Effector CD4-positive, alpha-beta T cell (primary cell): Measurements from ENCODE around the gene TESK1.

Source experiments
- DNase-seq: peaks from one replicate; pipeline ENCODE4 v3.0.0-alpha.2; 2020
- total RNA-seq: gene quantifications from one replicate; lab custom pipeline; 2026; lab: John Stamatoyannopoulos, UW

Gene TESK1, protein sequence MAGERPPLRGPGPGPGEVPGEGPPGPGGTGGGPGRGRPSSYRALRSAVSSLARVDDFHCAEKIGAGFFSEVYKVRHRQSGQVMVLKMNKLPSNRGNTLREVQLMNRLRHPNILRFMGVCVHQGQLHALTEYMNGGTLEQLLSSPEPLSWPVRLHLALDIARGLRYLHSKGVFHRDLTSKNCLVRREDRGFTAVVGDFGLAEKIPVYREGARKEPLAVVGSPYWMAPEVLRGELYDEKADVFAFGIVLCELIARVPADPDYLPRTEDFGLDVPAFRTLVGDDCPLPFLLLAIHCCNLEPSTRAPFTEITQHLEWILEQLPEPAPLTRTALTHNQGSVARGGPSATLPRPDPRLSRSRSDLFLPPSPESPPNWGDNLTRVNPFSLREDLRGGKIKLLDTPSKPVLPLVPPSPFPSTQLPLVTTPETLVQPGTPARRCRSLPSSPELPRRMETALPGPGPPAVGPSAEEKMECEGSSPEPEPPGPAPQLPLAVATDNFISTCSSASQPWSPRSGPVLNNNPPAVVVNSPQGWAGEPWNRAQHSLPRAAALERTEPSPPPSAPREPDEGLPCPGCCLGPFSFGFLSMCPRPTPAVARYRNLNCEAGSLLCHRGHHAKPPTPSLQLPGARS
- total RNA-seq = 34.0 reads per million, percentile 59 among the genes with 10 or more reads in this experiment

- DNase-seq = peak; percentile 72
Observed at GRCh38 chr9:35604578-35605350, at the start of gene TESK1. TESK1 (plus strand) TSS chr9:35605262; CDS start chr9:35605620, 358 bp downstream.

- DNase-seq = no peak
Observed at GRCh38 chr9:35555881-35556280, 49.2 kb upstream of the TESK1 start.

GRCh38 chr9:35556776-35557175, 48.3 kb upstream of the TESK1 start:
- DNase-seq = no peak

DNA sequence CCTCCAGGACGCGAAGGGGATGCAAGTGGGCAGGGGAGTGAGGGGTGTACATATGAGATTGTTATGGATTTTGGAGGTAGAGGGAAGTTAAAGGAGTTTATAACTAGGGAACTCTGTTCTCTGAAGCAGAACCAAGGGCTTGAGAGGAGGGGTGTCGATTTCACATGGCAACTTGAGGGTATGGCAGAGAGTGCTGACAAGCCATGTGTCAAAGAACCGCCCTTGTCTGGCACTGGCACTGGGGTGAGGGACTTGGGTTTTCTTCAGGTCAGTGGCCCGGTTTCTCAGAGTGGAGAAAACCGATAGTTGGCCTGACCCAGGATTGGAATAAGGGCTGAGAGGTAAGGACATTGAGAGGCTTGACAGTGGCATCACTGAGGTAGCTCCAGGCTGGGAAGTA, 47.7 kb upstream of the TESK1 start:
- DNase-seq = no peak

GRCh38 chr9:35558185-35558584, 46.9 kb upstream of the TESK1 start:
- no peak for DNase-seq

DNA sequence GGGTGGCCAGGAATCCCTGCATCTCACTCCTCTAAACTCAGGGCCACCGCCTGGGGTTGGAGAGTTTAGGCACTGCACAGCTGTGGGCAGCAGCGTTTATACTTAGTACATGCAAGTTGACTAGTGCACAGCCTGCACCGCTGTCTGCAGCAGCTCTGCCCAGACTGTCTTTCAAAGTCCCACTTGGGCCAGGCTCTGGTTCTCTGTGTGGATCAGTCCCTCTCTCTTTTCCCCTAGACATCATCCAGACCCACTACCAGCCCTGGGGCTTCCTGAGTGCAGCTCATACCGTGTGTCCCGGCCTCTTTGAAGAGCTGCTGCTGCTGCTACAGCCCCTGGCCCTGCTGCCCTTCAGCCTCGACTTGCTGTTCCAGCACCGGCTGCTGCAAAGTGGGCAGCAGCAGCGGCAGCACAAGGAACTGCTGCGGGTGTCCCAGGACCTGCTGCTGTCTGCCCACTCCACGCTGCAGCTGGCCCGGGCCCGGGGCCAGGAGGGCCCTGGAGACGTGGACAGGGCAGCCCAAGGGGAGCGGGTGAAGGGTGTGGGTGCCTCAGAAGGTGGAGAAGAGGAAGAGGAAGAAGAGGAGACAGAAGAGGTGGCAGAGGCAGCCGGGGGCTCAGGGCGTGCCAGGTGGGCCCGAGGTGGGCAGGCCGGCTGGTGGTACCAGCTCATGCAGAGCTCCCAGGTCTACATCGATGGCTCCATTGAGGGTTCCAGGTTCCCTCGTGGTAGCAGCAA, 45.1 kb upstream of the TESK1 start:
- DNase-seq = no peak

DNA sequence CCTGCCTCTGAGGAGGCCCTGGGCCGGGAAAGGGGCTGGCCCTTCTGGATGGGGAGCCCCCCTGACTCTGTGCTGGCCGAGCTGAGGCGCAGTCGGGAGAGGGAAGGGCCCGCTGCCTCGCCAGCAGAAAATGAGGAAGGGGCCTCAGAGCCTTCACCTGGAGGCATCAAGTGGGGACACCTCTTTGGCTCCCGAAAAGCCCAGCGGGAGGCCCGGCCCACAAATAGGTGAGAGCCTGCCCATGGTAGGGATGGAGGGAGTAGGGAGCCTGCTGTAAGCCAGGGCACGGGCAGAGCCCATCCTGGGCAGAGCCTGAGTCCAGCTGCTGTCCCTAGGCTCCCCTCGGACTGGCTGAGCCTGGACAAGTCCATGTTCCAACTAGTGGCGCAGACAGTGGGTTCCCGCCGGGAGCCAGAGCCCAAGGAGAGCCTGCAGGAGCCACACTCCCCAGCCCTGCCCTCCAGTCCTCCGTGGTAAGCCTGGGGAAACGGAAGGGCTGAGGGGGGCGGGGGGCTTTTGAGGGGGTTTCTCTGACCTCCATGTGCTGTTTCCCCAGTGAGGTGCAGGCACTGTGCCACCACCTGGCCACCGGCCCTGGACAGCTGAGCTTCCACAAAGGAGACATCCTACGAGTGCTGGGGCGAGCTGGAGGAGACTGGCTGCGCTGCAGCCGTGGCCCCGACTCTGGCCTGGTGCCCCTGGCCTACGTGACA, 44.3 kb upstream of the TESK1 start:
- DNase-seq = no peak

GRCh38 chr9:35561468-35562261, 43.4 kb upstream of the TESK1 start:
- DNase-seq = no peak

- no peak for DNase-seq
Observed at GRCh38 chr9:35562895-35563780, 41.9 kb upstream of the TESK1 start.

DNA sequence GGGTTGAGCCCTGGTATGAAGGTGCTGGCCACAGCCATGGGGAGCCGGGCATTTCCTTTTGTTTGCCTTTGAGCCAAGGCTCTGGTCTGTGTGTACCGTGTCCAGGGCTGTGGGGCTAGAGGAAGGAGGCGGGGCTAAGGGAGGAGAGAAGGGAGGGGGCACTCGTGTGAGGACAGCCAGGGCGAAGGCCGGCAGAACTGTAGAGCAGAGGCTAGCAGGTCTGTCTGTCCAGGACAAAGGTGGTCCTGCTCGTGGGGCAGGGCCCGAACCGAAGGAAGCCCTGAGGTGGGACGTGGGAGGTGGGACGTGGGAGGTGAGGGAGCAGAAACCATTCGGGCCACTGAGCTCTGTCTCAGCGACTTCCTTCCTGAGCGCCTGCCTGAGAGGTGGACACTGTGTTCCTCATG, 41.3 kb upstream of the TESK1 start:
- DNase-seq = no peak

- DNase-seq = no peak
Observed at GRCh38 chr9:35564658-35565061, 40.4 kb upstream of the TESK1 start.

DNA sequence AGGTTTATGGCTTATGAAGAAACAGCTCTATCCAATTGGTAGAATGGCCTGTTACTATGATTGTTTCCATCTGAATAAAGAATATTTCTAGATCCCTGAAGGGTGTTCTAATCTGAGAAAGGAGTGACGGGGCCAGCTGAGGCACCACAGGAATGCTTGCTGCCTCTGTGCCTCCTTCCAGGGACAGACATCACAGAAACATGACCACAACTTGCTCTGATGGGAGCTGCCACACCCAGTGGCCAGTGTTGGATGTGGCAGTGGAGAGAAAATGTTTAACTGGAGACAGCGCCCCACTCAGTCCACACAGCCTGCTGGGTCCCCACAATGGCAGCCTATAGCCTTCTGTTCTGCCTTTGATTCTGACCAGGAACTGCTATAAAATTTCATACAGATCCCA, 38.6 kb upstream of the TESK1 start:
- DNase-seq = no peak

DNA sequence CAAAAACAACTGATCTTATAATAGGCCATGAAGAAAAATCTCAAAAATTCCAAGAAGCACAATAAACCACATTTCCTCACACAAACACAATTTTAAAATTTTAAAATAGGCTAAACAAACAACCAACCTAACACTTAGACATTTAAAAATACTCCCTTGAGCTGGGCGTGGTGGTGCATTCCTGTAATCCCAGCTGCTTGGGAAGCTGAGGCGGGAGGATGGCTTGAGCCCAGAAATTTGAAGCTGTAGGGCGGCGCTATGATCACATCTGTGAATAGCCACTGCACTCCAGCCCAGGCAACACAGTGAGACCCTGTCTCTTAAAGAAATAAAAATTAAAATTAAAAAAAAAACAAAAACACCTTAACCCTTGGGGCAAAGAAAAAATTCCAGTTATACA, 36.9 kb upstream of the TESK1 start:
- DNase-seq = no peak

DNA sequence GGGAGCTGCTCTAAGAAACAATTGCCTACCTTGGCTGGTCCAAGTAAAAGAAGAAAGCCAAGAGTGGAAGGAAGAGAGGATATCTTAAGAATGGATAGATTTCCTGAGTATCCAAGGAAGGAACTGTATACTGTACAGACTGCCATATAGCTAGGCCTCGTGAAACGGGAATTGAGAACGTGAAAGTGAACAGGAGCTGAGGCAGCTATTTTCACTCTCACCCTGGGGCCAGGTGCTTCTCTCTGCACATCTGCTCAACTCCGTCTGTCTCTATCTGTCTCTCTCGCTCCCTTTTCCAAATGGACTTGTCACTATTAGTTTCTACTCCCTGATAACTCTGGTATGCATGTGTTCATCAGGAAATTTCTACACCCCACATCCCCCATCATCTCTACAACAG, 35.9 kb upstream of the TESK1 start:
- DNase-seq = no peak

DNA sequence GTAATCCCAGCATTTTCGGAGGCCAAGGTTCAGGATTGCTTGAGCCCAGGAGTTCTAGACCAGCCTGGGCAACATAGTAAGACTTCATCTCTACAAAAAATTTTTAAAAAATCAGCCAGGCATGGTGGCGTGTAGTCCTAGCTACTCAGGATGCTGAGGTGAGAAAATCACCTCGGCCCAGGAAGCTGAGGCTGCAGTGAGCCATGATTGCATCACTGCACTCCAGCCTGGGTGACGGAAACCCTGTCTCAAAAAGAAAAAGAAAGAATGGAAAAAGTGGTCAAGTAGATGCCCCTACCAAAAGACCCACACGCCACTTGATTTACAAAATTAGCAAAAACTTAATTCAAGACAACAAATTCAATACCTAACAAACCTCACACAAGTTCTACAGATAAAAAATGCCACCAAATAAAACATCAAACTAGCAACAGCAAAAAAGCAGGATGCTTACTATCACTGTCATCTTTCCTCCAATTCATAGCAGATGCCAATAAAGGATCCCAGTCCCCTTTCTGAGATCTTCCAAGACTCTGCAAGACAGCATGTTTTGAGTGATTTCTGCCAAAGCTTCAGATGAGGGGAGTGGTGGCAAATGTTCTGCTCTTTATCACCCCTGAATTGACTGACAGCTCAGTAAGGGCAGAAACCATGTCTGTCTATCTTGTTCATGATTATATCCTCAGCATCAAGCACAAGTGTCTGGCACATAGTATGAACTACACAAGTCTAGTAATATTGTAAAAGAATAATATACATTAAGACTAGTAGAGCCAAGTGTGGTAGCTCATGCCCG, 34.2 kb upstream of the TESK1 start:
- DNase-seq = no peak

DNA sequence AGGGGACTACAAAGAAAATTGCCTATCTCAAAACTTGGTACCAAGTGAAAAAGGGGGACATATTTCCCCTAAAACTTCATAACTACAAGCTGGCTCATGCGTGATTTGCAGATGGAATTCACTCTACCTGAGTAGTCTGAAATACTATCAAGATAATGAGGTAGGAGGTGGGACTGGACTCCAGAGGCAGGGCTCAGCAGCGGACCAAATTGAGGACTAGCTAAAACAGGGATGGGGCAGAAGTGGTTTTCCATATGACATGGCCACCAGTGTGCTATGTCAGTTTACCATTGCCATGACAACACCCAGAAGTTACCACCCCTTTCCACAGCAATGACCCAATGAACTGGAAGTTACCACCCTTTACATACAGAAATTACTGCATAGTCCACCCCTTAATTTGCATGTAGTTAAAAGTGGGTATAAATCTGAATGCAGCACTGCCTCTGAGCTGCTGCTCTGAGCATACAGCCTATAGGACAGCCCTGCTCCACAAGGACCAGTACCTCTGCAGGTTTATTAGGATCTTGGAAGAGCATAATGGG, 30.4 kb upstream of the TESK1 start:
- no peak for DNase-seq

GRCh38 chr9:35575478-35575877, 29.6 kb upstream of the TESK1 start:
- no peak for DNase-seq

DNA sequence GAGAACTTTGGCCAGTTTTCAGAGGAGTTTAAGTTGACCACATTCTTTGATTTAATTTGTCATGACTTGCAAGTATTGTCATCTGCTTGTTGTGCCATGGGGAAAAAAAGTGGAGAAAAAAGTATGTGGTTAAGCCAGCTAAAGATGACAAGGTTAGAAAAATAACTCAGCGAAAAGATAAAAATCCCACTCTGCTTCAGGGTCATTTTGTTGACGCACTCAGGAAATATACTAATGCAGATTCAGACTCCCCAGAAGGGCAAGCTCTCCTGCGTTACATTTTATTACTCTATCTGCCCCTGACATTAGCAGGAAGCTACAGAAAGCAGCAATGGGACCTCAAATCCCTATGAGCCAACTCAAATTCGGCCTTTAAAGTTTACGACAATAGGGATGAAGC, 27.6 kb upstream of the TESK1 start:
- no peak for DNase-seq

DNA sequence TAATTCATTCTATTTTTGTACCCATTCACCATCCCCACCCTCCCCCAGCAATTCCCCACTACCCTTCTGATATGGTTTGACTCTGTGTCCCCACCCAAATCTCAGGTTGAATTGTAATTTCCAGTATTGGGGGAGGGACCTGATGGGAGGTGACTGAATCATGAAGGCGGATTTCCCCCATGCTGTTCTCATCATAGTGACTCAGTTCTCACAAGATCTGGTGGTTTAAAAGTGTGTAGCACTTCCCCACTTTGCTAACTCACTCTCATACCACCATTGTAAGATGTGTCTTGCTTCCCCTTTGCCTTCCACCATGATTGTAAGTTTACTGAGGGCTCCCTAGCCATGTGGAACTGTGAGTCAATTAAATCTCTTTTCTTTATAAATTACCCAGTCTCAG, 25.9 kb upstream of the TESK1 start:
- DNase-seq = no peak
